Cardiac fibroblast (primary cell): ENCODE data around the gene CST7.

Experiments used
- DNase-seq, 2 donors: peaks; one replicate each; pipeline versions ENCODE4 v3.0.0 to v3.0.0-alpha.2; 2010; ENCODE audit warnings: low read depth in 2 of 2
- H3K4me3 ChIP-seq, 2 donors: replicated peaks in 1 of 2; 1 replicate in 1 of 2; 2 replicates in 1 of 2; pipeline ENCODE4 v1.5.1; 2011; ENCODE audit warnings: low read depth in 2 of 2, low read length in 2 of 2, mild to moderate bottlenecking in 2 of 2, moderate library complexity in 1 of 2
- CTCF ChIP-seq: IDR thresholded peaks from one replicate; pipeline ENCODE4 v1.5.1; 2011; ENCODE audit warnings: low read depth, mild to moderate bottlenecking, low read length, inconsistent platforms

Gene CST7

DNA sequence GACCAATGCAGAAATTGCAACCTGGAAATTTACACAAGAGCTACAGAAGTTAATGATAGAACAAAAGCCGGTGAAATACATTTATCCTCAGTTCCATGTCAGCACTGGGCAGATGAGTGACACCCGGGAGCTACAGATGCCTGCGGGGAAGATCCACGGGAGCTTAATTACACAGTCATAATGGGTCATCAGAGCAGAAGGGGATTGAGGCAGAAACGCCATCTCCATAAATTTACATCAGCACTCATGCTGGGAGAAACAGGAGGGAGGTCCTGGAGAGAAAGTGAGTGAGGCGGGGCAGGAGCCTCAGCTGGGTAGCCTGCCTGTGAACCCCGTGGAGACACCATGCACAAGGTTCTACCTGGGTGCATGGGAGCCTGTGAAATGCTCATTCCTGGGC is 37.6 kb upstream of the CST7 start:
- DNase-seq = no peak
- TF ChIP-seq CTCF = no peak
- H3K4me3 ChIP-seq = no peak overlapping the region

- no peak for DNase-seq
- TF ChIP-seq CTCF = no peak
- H3K4me3 ChIP-seq = no peak overlapping the region
Observed at GRCh38 chr20:24912397-24913075, 36.5 kb upstream of the CST7 start.

DNA sequence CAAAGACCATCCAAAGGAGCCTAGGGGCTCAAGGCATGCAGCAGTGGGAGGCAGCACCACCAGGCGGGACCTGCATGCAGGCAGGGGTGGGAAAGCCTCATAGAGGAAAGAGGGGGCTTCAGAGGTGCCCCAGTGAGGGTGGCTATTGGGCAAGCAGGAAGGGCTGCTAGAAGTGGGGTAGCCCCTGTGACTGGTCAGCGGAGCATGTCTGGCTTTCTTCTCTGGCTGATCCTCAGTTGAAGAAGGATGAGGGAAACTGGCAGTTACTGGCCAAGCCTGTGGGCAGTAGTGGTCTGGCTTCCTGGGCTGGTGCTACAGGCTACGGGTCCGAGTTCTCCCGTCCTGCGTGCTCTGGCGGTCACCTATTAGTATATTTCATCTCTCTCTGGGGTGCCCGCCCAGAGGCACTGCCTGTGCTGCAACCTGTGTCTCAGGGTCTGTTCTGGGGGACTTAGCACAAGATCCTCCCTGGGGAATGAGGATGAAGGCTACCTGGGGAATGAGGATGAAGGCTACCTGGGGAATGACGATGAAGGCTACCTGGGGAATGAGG is 35.9 kb upstream of the CST7 start:
- H3K4me3 ChIP-seq = no peak overlapping the region
- no peak for TF ChIP-seq CTCF
- no peak for DNase-seq

DNA sequence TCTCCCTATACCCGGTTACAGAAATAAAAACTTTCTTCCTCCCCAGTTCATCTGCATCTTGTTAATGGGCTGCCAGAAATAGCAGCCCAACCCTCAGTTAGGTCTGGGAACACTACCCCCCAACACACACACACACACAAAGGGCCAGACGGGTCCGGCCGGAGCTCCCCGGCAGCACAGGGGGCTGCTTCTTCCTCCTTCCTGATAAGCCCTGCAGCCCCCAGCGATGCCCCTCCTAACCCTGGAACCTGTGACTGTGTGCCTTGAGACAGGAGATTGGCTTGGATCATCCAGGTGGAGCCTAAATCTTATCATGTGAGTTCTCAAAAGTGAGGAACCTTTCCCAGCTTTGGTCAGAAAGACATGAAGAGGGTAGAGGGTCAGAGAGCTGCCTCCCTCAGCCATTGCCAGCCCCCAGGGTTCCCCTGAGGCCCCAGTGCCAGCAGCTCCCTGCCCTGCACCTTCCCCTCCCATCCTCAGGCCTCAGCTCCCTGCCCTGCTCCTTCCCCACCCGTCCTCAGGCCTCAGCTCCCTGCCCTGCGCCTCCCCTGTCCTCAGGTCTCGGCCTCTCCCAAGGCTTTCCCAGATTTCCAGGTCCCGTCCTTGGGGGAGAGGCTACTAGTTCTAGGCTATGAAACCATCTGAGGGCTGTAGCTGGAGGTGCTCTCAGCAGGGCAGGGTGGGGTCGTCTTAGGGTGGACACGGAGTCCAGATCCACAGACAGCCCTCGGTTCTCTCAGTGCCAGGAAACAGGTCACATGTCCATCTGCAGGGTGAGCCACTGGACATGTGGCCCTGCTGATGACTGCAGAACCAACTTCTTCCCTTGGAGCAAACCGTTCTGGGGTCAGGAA is 34.5 kb upstream of the CST7 start:
- TF ChIP-seq CTCF = no peak
- DNase-seq = no peak
- no peak overlapping the region for H3K4me3 ChIP-seq

DNA sequence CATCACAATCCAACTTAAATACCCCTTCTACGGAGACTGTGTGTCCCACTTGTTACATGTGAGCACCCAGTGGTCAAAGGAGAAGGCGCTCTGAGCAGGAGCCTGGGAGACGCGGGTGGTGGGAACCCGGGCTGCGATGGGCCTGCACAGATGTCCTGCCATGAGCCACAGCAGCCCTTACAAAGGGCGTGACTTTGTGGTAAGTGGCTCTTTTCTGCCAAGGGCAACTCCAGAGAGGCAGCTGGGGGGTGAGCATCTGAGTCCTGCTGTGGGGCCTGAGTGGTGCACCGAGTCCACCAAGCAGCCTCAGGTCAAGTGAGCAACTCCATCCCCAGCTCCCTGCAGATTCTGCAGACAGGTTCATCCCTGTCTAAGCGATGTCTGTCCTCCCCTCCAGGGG is 33.6 kb upstream of the CST7 start:
- no peak for DNase-seq
- H3K4me3 ChIP-seq = no peak overlapping the region
- no peak for TF ChIP-seq CTCF

GRCh38 chr20:24915892-24916291 is 33.2 kb upstream of the CST7 start:
- H3K4me3 ChIP-seq = no peak overlapping the region
- TF ChIP-seq CTCF = no peak
- DNase-seq = no peak
